Right lobe of liver (tissue), 6 donors: ENCODE data around the gene CRYGN. TPM values are rescaled to one million over a fixed set of nuclear protein-coding genes. Genes with fewer than 3 reads are reported as not detected.

Source experiments
- ATAC-seq, 4 donors: fragments of 200-7000 bp; cut with Tn5 transposase; one replicate each; pipeline ENCODE4 v1.9.1; 2020; ENCODE audit warnings: mild to moderate bottlenecking in 4 of 4, moderate library complexity in 4 of 4
- DNase-seq, 3 donors: peaks; one replicate each; pipeline ENCODE4 v3.0.0-alpha.2; 2020
- H3K27ac ChIP-seq, 3 donors: fragments of 200-600 bp; one replicate each; pipeline ENCODE4 v1.8.0; 2022
- H3K27me3 ChIP-seq, 2 donors: fragments of 200-600 bp; one replicate each; pipeline ENCODE4 v1.8.0; 2022
- H3K36me3 ChIP-seq, 4 donors: fragments of 200-600 bp; sonication (generic) in 1 of 4; one replicate each; pipeline versions ENCODE4 v1.5.1 to v1.8.0; 2017 to 2022; ENCODE audit warnings: control low read depth in 1 of 4
- H3K4me1 ChIP-seq, 4 donors: fragments of 200-600 bp; sonication (generic) in 1 of 4; one replicate each; pipeline versions ENCODE4 v1.5.1 to v1.8.0; 2017 to 2022; ENCODE audit warnings: control low read depth in 1 of 4
- H3K4me3 ChIP-seq, 3 donors: fragments of 200-600 bp; one replicate each; pipeline ENCODE4 v1.8.0; 2022
- H3K9me3 ChIP-seq, 4 donors: fragments of 200-600 bp; sonication (generic) in 1 of 4; one replicate each; pipeline versions ENCODE4 v1.5.1 to v1.8.0; 2017 to 2022; ENCODE audit warnings: control low read depth in 1 of 4
- POLR2A ChIP-seq: fragments of 450-650 bp; IDR thresholded peaks from one replicate; pipeline ENCODE4 v1.6.1; 2017; ENCODE audit warnings: antibody characterized with exemption, mild to moderate bottlenecking
- WGBS: methylation state at CpG from one replicate; pipeline ENCODE4 v1.1.6; 2018; ENCODE audit warnings: low coverage, low lambda C conversion rate; ENCODE audit not compliant: insufficient coverage; ENCODE audit errors: missing lambda C conversion rate; 5-methylcytosine and 5-hydroxymethylcytosine counted together
- intact Hi-C, 2 donors: fragments of 100-400 bp; cut with DNase I; formaldehyde crosslinking; loops; one replicate each; pipeline versions ENCODE4 v1.11.2 to v1.14.1; 2022
- total RNA-seq, 6 experiments: library from RNA; depleted of rRNA in 2 of 6; stranded (reverse); fragments of >200 nt in 2 of 6; fragmentation: NEBNext Ultra II Directional in 3 of 6; extraction: Animal tissue kit (Norgen Biotek cat#: 25700) in 3 of 6; gene quantifications; one replicate each; pipeline versions ENCODE4 v1.1.0 to v1.2.4, GENCODE V29; 2016 to 2023
- TF ChIP-seq, protein P1 (sequence below), 4 donors: fragments of 200-600 bp in 3 of 4; fragments of 450-650 bp in 1 of 4; IDR thresholded peaks; one replicate each; pipeline versions ENCODE4 v1.5.1 to v1.8.0; 2016 to 2022; ENCODE audit warnings: antibody characterized with exemption in 4 of 4, mild to moderate bottlenecking in 2 of 4
- donor health status: DM: no; HTN: yes; CAD: no.
- donor health status: DM: no; HTN: no; CAD: no.
- donor health status: DM: no; HTN: no; CAD: no.
- donor health status: DM: no; HTN: yes; CAD: no.
- donor health status: DM: no; HTN: yes; CAD: no.

The CRYGN gene
- total RNA-seq, 6 experiments from 2014 or later, result not detected

DNA sequence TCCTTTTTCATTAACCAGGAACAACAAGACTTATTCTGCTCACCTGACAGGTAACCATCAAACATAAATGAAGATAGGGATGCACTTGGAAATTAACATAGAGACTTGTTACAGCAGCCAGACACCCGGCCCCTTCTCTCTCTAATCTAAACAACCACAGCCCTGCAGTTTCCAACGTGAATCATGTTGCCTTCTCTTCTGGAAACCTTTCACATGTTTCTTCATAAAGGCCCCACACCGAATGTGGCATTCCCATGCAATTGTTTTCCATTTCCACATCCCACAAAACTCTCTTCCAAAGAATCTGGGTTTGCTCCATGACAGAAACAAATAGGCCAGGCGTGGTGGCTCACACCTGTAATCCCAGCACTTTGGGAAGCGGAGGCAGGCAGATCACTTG, 15.1 kb downstream of the CRYGN start:
- H3K27me3 ChIP-seq, result no peaks in the 10 kb centered on the region
- no peaks in the 10 kb centered on the region for H3K4me1 ChIP-seq
- intact Hi-C loops, result loop anchor here in 1 of 2 donors (10.0 kb wide), 1 partner anchor 120 kb away; no protein-coding TSS in a partner anchor
- 76% methylated on average over 5 of the region's 5 CpGs for WGBS
- no peak for TF ChIP-seq POLR2A
- H3K27ac ChIP-seq, result no peak overlapping the region
- ATAC-seq (no peak), DNase-seq (no peak)
- H3K36me3 ChIP-seq, result no peaks in the 10 kb centered on the region
- no peaks in the 10 kb centered on the region for H3K9me3 ChIP-seq
- H3K4me3 ChIP-seq, result no peak overlapping the region

DNA sequence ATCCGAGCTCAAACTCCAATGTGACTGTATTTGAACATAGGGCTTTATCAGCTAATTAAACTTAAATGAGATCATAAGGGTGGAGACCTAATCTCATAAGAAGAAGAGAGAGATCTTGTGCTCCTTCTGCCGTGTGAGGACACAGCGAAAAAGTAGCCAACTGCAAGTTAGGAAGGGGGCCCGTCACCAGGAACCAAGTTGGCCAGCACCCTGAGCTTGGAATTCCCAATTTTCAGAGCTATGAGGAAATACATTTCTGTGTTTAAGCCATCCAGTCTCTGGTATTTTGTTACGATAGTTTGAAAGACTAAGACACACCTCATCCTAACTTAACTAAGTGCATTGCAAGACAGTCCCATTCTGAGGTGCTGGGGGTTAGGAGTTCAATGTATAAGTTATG, 16.0 kb downstream of the CRYGN start:
- no peaks in the 10 kb centered on the region for H3K27me3 ChIP-seq
- H3K36me3 ChIP-seq, result no peaks in the 10 kb centered on the region
- DNase-seq (no peak), ATAC-seq (no peak)
- TF ChIP-seq, protein P1, sequence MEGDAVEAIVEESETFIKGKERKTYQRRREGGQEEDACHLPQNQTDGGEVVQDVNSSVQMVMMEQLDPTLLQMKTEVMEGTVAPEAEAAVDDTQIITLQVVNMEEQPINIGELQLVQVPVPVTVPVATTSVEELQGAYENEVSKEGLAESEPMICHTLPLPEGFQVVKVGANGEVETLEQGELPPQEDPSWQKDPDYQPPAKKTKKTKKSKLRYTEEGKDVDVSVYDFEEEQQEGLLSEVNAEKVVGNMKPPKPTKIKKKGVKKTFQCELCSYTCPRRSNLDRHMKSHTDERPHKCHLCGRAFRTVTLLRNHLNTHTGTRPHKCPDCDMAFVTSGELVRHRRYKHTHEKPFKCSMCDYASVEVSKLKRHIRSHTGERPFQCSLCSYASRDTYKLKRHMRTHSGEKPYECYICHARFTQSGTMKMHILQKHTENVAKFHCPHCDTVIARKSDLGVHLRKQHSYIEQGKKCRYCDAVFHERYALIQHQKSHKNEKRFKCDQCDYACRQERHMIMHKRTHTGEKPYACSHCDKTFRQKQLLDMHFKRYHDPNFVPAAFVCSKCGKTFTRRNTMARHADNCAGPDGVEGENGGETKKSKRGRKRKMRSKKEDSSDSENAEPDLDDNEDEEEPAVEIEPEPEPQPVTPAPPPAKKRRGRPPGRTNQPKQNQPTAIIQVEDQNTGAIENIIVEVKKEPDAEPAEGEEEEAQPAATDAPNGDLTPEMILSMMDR (IDR thresholded peaks at IDR 0.05), result no peak
- TF ChIP-seq POLR2A, result no peak
- H3K9me3 ChIP-seq, result no peaks in the 10 kb centered on the region
- H3K4me1 ChIP-seq, result no peaks in the 10 kb centered on the region
- H3K4me3 ChIP-seq, result no peak overlapping the region
- H3K27ac ChIP-seq, result no peak overlapping the region
- 81% methylated on average over 3 of the region's 5 CpGs for WGBS
- intact Hi-C loops, result loop anchor here in 1 of 2 donors (10.0 kb wide), 1 partner anchor 119 kb away; no protein-coding TSS in a partner anchor

DNA sequence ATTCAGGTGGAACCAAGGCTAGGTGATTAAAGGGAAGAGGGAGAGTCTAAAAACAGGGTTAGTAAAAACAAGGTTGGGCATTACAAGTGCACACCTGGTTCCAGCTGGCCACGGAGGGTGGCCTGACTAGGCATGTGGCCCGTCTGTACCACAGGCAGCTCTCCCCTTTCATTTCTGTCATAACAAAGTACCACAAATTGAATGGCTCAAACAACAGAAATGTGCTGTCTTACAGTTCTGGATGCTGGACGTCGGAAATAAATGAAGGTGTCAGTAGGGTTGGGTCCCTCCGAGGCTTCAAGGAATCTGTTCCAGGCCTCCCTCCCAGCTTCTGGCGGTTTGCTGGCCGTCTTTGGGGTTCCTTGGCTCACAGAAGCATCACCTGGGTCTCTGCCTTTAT, 16.7 kb downstream of the CRYGN start:
- Histone ChIP-seq H3K27me3 (no peaks in the 10 kb centered on the region), H3K36me3 (no peaks in the 10 kb centered on the region), H3K27ac (no peak overlapping the region), H3K4me3 (no peak overlapping the region), H3K4me1 (no peaks in the 10 kb centered on the region), H3K9me3 (no peaks in the 10 kb centered on the region)
- intact Hi-C loops, result loop anchor here in 1 of 2 donors (10.0 kb wide), 1 partner anchor 118 kb away; no protein-coding TSS in a partner anchor
- WGBS, result 70% methylated on average over 3 of the region's 7 CpGs
- TF ChIP-seq, protein P1 (IDR thresholded peaks at IDR 0.05), result no peak
- no peak for TF ChIP-seq POLR2A
- no peak for DNase-seq
- no peak for ATAC-seq

DNA sequence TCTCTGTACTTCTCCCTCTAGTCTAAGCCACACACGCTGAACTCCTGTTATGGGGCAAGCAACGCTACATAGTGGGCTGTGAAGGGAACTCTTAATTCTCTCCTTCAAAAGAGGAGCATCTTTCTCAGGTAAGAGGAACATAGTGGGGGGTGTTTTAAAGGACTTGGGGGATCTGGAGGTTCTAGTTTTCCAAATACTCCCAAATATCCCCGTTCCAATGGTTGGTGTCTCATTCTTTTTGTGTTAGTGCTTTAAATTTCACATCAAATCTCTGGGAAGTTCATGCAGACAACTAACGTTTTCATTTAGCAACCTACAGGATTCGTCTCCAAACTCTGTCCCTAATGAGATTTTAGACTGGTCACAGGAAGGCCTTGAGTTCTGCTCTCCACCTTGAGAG, 17.7 kb downstream of the CRYGN start:
- no peak for TF ChIP-seq POLR2A
- TF ChIP-seq, protein P1 (IDR thresholded peaks at IDR 0.05), result no peak
- no peaks in the 10 kb centered on the region for H3K4me1 ChIP-seq
- no peaks in the 10 kb centered on the region for H3K36me3 ChIP-seq
- H3K27me3 ChIP-seq, result no peaks in the 10 kb centered on the region
- ATAC-seq (no peak), DNase-seq (no peak)
- no peak overlapping the region for H3K4me3 ChIP-seq
- H3K9me3 ChIP-seq, result no peaks in the 10 kb centered on the region
- 71% methylated on average over 5 of the region's 5 CpGs for WGBS
- intact Hi-C loops, result loop anchor here in 1 of 2 donors (10.0 kb wide), 1 partner anchor 117 kb away; no protein-coding TSS in a partner anchor
- H3K27ac ChIP-seq, result no peak overlapping the region

DNA sequence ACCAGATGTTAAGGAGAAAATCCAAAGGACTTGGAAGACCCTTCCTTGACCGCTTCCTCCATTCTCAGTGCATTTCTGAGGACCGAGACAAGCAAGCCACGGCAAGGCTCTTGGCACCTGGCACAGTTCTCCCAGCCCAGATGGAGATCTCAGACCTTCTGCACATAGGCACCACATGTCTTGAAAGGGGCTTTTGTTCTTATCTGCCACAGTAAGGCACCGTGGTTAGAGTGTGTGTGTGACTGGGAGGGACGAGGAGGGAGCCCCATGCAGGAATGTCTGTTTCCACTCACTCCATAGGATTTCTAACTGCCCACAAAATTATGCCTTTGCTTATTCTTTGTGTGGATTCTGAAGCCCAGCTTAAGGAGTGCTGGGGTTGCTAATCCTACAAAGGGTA, 19.8 kb downstream of the CRYGN start:
- 18% methylated on average over 2 of the region's 5 CpGs for WGBS
- DNase-seq (no peak), ATAC-seq (no peak)
- no peaks in the 10 kb centered on the region for H3K36me3 ChIP-seq
- no peak overlapping the region for H3K27ac ChIP-seq
- peaks cover 0 to 12% (median 6%) of the 10 kb centered on the region in 4 donors for H3K4me1 ChIP-seq
- intact Hi-C loops, result loop anchor here in 1 of 2 donors (10.0 kb wide), 1 partner anchor 115 kb away; no protein-coding TSS in a partner anchor
- H3K4me3 ChIP-seq, result no peak overlapping the region
- no peaks in the 10 kb centered on the region for H3K27me3 ChIP-seq
- TF ChIP-seq, protein P1 (IDR thresholded peaks at IDR 0.05), result no peak
- no peak for TF ChIP-seq POLR2A
- no peaks in the 10 kb centered on the region for H3K9me3 ChIP-seq
